ENCODE results near the gene FGF23.
A peak's percentile ranks its signal among the peaks of the same experiment; 100 is the strongest.

Gene FGF23

GRCh38 chr12:4320853-4321701 is 58.4 kb downstream of the FGF23 start, which contains the start of gene TIGAR:
TSS of gene TIGAR (plus strand) at chr12:4321213. CDS start at chr12:4321272, 59 bp downstream.
- peak; percentile 75 for DNase-seq (ENCODE audit: extremely low read depth, low read depth)
- no peak for TF ChIP-seq CTCF (IDR thresholded peaks at IDR 0.05; ENCODE audit: low read depth, low read length)

- no peak for TF ChIP-seq CTCF (IDR thresholded peaks at IDR 0.05; ENCODE audit: low read depth, low read length)
- no peak for DNase-seq (ENCODE audit: extremely low read depth, low read depth)
Measured at GRCh38 chr12:4320497-4320852, 59.0 kb downstream of the FGF23 start.

All from AG09319 (cell line).